ENCODE data around the gene TMEM182. TPM values are rescaled to one million over a fixed set of nuclear protein-coding genes. Genes with fewer than 3 reads are reported as not detected.
A peak's percentile ranks its signal among the peaks of the same experiment; 100 is the strongest.

TMEM182 gene
- total RNA-seq, 2 experiments from 2014 or later = 4.9 to 6.3 TPM

- intact Hi-C loops (cut with micrococcal nuclease) = no loop called here
- Mint-ChIP-seq H3K36me3 (ENCODE audit: low read depth) (peaks cover 9% of the 10 kb centered on the region), H3K4me3 (no peak overlapping the region), H3K27me3 (ENCODE audit: low read depth) (no peaks in the 10 kb centered on the region), H3K9me3 (no peaks in the 10 kb centered on the region), H3K27ac (no peak overlapping the region), H3K4me1 (ENCODE audit: low read depth) (peaks cover 5% of the 10 kb centered on the region)
- CTCF ChIA-PET = interaction anchor here (1.0 kb wide), 1 partner anchor 56 kb away, joined by 4 read pairs; no protein-coding TSS in a partner anchor
- DNase-seq = no peak
Measured at GRCh38 chr2:102809291-102810189, 47.7 kb downstream of the TMEM182 start.

GRCh38 chr2:102815285-102815684 is 53.5 kb downstream of the TMEM182 start:
- H3K27ac Mint-ChIP-seq = no peak overlapping the region

GRCh38 chr2:102826904-102827303 is 65.1 kb downstream of the TMEM182 start:
- H3K36me3 Mint-ChIP-seq (ENCODE audit: low read depth) = no peaks in the 10 kb centered on the region
- H3K9me3 Mint-ChIP-seq = no peaks in the 10 kb centered on the region
- intact Hi-C loops (cut with micrococcal nuclease) = no loop called here
- no peak overlapping the region for H3K4me3 Mint-ChIP-seq
- H3K4me1 Mint-ChIP-seq (ENCODE audit: low read depth) = no peaks in the 10 kb centered on the region
- CTCF ChIA-PET = interaction anchor here (1.0 to 1.2 kb wide), 3 partner anchors 9 to 21 kb away, joined by 3 read pairs; no protein-coding TSS in a partner anchor
- DNase-seq = no peak
- H3K27me3 Mint-ChIP-seq (ENCODE audit: low read depth) = no peaks in the 10 kb centered on the region
- H3K27ac Mint-ChIP-seq = no peak overlapping the region

More at GRCh38 chr2:102815285-102815684, 53.5 kb downstream of the TMEM182 start:
- intact Hi-C loops (cut with micrococcal nuclease) = no loop called here
- no peaks in the 10 kb centered on the region for H3K27me3 Mint-ChIP-seq (ENCODE audit: low read depth)
- H3K36me3 Mint-ChIP-seq (ENCODE audit: low read depth) = peaks cover 5% of the 10 kb centered on the region
- CTCF ChIA-PET = interaction anchor here (2.3 kb wide), 1 partner anchor 24 kb away, joined by 7 read pairs; no protein-coding TSS in a partner anchor
- H3K4me3 Mint-ChIP-seq = no peak overlapping the region
- peaks cover under 1% of the 10 kb centered on the region for H3K4me1 Mint-ChIP-seq (ENCODE audit: low read depth)
- no peak for DNase-seq
- H3K9me3 Mint-ChIP-seq = no peaks in the 10 kb centered on the region

- CTCF ChIA-PET = interaction anchor here (1.7 kb wide), 1 partner anchor 8 kb away, joined by 5 read pairs; no protein-coding TSS in a partner anchor
- no peaks in the 10 kb centered on the region for H3K27me3 Mint-ChIP-seq (ENCODE audit: low read depth)
- H3K36me3 Mint-ChIP-seq (ENCODE audit: low read depth) = no peaks in the 10 kb centered on the region
- no peak overlapping the region for H3K27ac Mint-ChIP-seq
- intact Hi-C loops (cut with micrococcal nuclease) = no loop called here
- H3K9me3 Mint-ChIP-seq = no peaks in the 10 kb centered on the region
- no peaks in the 10 kb centered on the region for H3K4me1 Mint-ChIP-seq (ENCODE audit: low read depth)
- DNase-seq = no peak
- no peak overlapping the region for H3K4me3 Mint-ChIP-seq
Measured at GRCh38 chr2:102832789-102833188, 71.0 kb downstream of the TMEM182 start.

GRCh38 chr2:102834523-102835273 is 72.9 kb downstream of the TMEM182 start:
- intact Hi-C loops (cut with micrococcal nuclease) = no loop called here
- H3K36me3 Mint-ChIP-seq (ENCODE audit: low read depth) = no peaks in the 10 kb centered on the region
- H3K27me3 Mint-ChIP-seq (ENCODE audit: low read depth) = no peaks in the 10 kb centered on the region
- CTCF ChIA-PET = no interaction called here
- DNase-seq = no peak
- H3K4me3 Mint-ChIP-seq = no peak overlapping the region
- H3K4me1 Mint-ChIP-seq (ENCODE audit: low read depth) = no peaks in the 10 kb centered on the region
- no peaks in the 10 kb centered on the region for H3K9me3 Mint-ChIP-seq
- no peak overlapping the region for H3K27ac Mint-ChIP-seq

- CTCF ChIA-PET = interaction anchor here (0.9 kb wide), 1 partner anchor 10 kb away, joined by 3 read pairs; no protein-coding TSS in a partner anchor
- Mint-ChIP-seq H3K27me3 (ENCODE audit: low read depth) (no peaks in the 10 kb centered on the region), H3K9me3 (no peaks in the 10 kb centered on the region), H3K27ac (no peak overlapping the region), H3K4me1 (ENCODE audit: low read depth) (no peaks in the 10 kb centered on the region), H3K4me3 (no peak overlapping the region), H3K36me3 (ENCODE audit: low read depth) (no peaks in the 10 kb centered on the region)
- intact Hi-C loops (cut with micrococcal nuclease) = no loop called here
- DNase-seq = no peak
Measured at GRCh38 chr2:102837626-102838198, 75.9 kb downstream of the TMEM182 start.

GRCh38 chr2:102839668-102840388 is 78.0 kb downstream of the TMEM182 start:
- Mint-ChIP-seq H3K27ac (no peak overlapping the region), H3K27me3 (ENCODE audit: low read depth) (no peaks in the 10 kb centered on the region)
- CTCF ChIA-PET = interaction anchor here (0.6 to 1.3 kb wide), 7 partner anchors 18 to 322 kb away, joined by 3 to 7 read pairs (median 3); no protein-coding TSS in a partner anchor

GRCh38 chr2:102841107-102841840 is 79.4 kb downstream of the TMEM182 start:
- intact Hi-C loops (cut with micrococcal nuclease) = loop anchor here (2.0 to 10.0 kb wide), 3 partner anchors 320 to 1571 kb away; no protein-coding TSS in a partner anchor
- CTCF ChIA-PET = interaction anchor here (0.8 to 1.6 kb wide), 8 partner anchors 9 to 184 kb away, joined by 3 to 8 read pairs (median 5); no protein-coding TSS in a partner anchor

More at GRCh38 chr2:102839668-102840388, 78.0 kb downstream of the TMEM182 start:
- no peaks in the 10 kb centered on the region for H3K4me1 Mint-ChIP-seq (ENCODE audit: low read depth)
- no peaks in the 10 kb centered on the region for H3K36me3 Mint-ChIP-seq (ENCODE audit: low read depth)
- H3K9me3 Mint-ChIP-seq = no peaks in the 10 kb centered on the region
- no peak overlapping the region for H3K4me3 Mint-ChIP-seq
- intact Hi-C loops (cut with micrococcal nuclease) = loop anchor here (2.0 to 10.0 kb wide), 3 partner anchors 321 to 1572 kb away; no protein-coding TSS in a partner anchor
- peak; percentile 51 for DNase-seq

GRCh38 chr2:102843764-102844443 is 82.1 kb downstream of the TMEM182 start:
- Mint-ChIP-seq H3K27me3 (ENCODE audit: low read depth) (peaks cover 8% of the 10 kb centered on the region), H3K27ac (no peak overlapping the region), H3K4me1 (ENCODE audit: low read depth) (no peaks in the 10 kb centered on the region), H3K4me3 (no peak overlapping the region), H3K9me3 (no peaks in the 10 kb centered on the region), H3K36me3 (ENCODE audit: low read depth) (peaks cover 1% of the 10 kb centered on the region)
- intact Hi-C loops (cut with micrococcal nuclease) = loop anchor here (5.0 to 10.0 kb wide), 2 partner anchors 741 to 1568 kb away; no protein-coding TSS in a partner anchor
- no peak for DNase-seq
- CTCF ChIA-PET = no interaction called here

More at GRCh38 chr2:102841107-102841840, 79.4 kb downstream of the TMEM182 start:
- H3K4me3 Mint-ChIP-seq = no peak overlapping the region
- no peaks in the 10 kb centered on the region for H3K4me1 Mint-ChIP-seq (ENCODE audit: low read depth)
- H3K27me3 Mint-ChIP-seq (ENCODE audit: low read depth) = no peaks in the 10 kb centered on the region
- no peaks in the 10 kb centered on the region for H3K9me3 Mint-ChIP-seq
- peak; percentile 54 for DNase-seq
- no peak overlapping the region for H3K27ac Mint-ChIP-seq
- no peaks in the 10 kb centered on the region for H3K36me3 Mint-ChIP-seq (ENCODE audit: low read depth)

- no peaks in the 10 kb centered on the region for H3K9me3 Mint-ChIP-seq
- no peak overlapping the region for H3K27ac Mint-ChIP-seq
- no peak overlapping the region for H3K4me3 Mint-ChIP-seq
- intact Hi-C loops (cut with micrococcal nuclease) = loop anchor here (5.0 to 10.0 kb wide), 2 partner anchors 740 to 1567 kb away; no protein-coding TSS in a partner anchor
- CTCF ChIA-PET = no interaction called here
- peaks cover 1% of the 10 kb centered on the region for H3K36me3 Mint-ChIP-seq (ENCODE audit: low read depth)
- H3K27me3 Mint-ChIP-seq (ENCODE audit: low read depth) = peaks cover 10% of the 10 kb centered on the region
- no peak for DNase-seq
- H3K4me1 Mint-ChIP-seq (ENCODE audit: low read depth) = no peaks in the 10 kb centered on the region
Measured at GRCh38 chr2:102844911-102845310, 83.1 kb downstream of the TMEM182 start.

All from activated naive CD4-positive, alpha-beta T cell treated with anti-CD3 and anti-CD28 coated beads for 36 hours (primary cell).